ENCODE measurements around the gene ASPDH. TPM values are rescaled to one million over a fixed set of nuclear protein-coding genes. Genes with fewer than 3 reads are reported as not detected.

Gene ASPDH
- total RNA-seq, 2 donors from 2014 or later = not detected

Other genes starting within 250 kb of the ASPDH start
- 10 to 100 TPM in 1 of 2 donors, 1 to 10 TPM in 1; 5.1 to 24.1 TPM for gene KCNC3, start 184.5 kb downstream of the ASPDH start, total RNA-seq
- 100 to 1,000 TPM in 1 of 2 donors, 10 to 100 TPM in 1; 90.8 to 166 TPM for gene NAPSA, start 148.3 kb downstream of the ASPDH start, total RNA-seq
- 10 to 100 TPM; 51.1 to 61.2 TPM for gene NR1H2, start 137.5 kb downstream of the ASPDH start, total RNA-seq
- 100 to 1,000 TPM; 183 to 254 TPM for gene POLD1, start 129.6 kb downstream of the ASPDH start, total RNA-seq
- 1 to 10 TPM; 1.1 to 1.2 TPM for gene SPIB, start 95.0 kb downstream of the ASPDH start, total RNA-seq
- gene MYBPC2, start 81.0 kb downstream of the ASPDH start, total RNA-seq = 1 to 10 TPM in 1 of 2 donors, under 1 TPM in 1; 0.91 to 1.9 TPM
- 10 to 100 TPM; 27.3 to 45.5 TPM for gene EMC10, start 37.4 kb downstream of the ASPDH start, total RNA-seq
- under 1 TPM; 0.60 to 0.96 TPM for gene GARIN5A, start 37.1 kb downstream of the ASPDH start, total RNA-seq
- gene JOSD2, start 2.7 kb downstream of the ASPDH start, total RNA-seq = 10 to 100 TPM; 27.6 to 29.5 TPM
- not detected for gene LRRC4B, start 54.5 kb upstream of the ASPDH start, total RNA-seq
- under 1 TPM in 1 of 2 donors, not detected in 1; 0.23 TPM for gene SYT3, start 126.0 kb upstream of the ASPDH start, total RNA-seq
- 1 to 10 TPM in 1 of 2 donors, not detected in 1; 4.2 TPM for gene C19orf81, start 135.5 kb upstream of the ASPDH start, total RNA-seq
- gene SHANK1, start 205.9 kb upstream of the ASPDH start, total RNA-seq = under 1 TPM in 1 of 2 donors, not detected in 1; 0.14 TPM
- gene CLEC11A, start 209.5 kb upstream of the ASPDH start, total RNA-seq = 1 to 10 TPM in 1 of 2 donors, under 1 TPM in 1; 0.55 to 1.6 TPM

Data from activated naive CD4-positive, alpha-beta T cell treated with anti-CD3 and anti-CD28 coated beads, Interleukin-2, amount 50 U/mL, for 72 hours (primary cell).